ENCODE measurements around the gene C1orf115. TPM values are rescaled to one million over a fixed set of nuclear protein-coding genes. Genes with fewer than 3 reads are reported as not detected.
"Not testable (repeated sequence)": the region's sequence is repeated elsewhere in the genome, so short reads cannot be mapped to it uniquely, and the experiment has no call there.

The C1orf115 gene, protein sequence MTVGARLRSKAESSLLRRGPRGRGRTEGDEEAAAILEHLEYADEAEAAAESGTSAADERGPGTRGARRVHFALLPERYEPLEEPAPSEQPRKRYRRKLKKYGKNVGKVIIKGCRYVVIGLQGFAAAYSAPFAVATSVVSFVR
- 5.5 TPM for total RNA-seq
- long read RNA-seq, transcript C1orf115-201 (2 exons, 3,413 nt): major isoform, 26 of 28 reads
- long read RNA-seq, partial matches to known transcripts: 1 of 28 reads
- long read RNA-seq, other reads (novel, unspliced or antisense): 1 of 28 reads

DNA sequence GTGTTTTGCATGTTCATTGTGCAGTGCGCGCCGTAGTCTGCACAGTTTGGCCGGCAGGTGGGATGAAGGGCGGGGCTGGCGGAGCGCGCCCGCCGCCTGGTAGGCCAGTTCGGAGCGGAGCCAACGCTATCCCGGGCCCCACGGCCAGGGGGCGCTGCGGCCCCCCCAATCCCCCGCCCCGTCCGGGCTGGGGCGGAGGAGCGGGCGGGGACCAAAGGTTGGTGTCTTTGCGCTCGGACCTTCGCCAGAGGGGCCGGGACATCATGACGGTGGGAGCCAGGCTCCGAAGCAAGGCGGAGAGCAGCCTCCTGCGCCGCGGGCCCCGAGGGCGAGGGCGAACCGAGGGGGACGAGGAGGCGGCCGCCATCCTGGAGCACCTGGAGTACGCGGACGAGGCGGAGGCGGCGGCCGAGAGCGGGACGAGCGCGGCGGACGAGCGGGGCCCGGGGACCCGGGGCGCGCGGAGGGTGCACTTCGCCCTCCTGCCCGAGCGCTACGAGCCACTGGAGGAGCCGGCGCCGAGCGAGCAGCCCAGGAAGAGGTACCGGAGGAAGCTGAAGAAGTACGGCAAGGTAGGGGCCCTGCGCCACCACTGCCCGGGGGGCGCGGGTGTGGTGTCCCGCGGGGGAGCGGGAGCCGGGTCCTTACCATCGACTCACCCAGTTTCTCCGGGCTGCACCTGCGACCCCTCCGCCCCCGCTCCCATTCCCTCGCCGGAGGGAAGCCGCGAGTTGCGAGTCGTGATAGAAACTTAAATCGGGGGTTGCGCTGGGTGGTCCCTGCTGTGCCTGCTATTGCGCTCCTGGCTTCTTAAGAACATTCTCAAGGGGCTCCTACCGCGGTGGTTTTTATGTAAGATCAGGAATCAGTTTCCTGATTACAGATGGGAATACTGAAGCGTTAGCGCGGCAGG lies at the start of gene C1orf115:
C1orf115 (plus strand) TSS at position 224 of the 913 bp plus-strand sequence; CDS start at position 264, 40 bp downstream.
- DNase-seq (ENCODE audit: low spot score): peak; percentile 88
- intact Hi-C loops (cut with DNase I): loop anchor here (2.0 kb wide), 2 partner anchors 42 to 86 kb away; no protein-coding TSS in a partner anchor

DNA sequence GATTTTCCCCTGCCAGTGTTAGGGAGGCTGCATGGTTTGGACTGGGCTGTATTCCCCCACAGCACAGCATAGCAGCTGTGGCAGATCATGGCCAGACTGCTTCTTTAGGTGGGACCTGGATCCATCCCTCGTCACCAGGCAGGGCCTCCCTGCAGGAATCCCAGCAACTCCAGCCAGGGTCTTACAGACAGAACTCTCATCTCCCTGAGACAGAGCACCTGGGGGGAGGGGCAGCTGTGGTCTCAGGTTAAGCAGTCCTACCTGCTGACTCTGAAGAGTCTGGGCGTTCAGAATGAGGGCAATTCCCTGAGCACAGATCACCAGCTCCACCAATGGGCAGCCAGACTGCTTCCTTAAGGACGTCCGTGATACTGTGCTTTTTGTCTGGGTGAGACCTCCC lies 47.9 kb upstream of the C1orf115 start:
- no peak for DNase-seq (ENCODE audit: low spot score)
- intact Hi-C loops (cut with DNase I): no loop called here

DNA sequence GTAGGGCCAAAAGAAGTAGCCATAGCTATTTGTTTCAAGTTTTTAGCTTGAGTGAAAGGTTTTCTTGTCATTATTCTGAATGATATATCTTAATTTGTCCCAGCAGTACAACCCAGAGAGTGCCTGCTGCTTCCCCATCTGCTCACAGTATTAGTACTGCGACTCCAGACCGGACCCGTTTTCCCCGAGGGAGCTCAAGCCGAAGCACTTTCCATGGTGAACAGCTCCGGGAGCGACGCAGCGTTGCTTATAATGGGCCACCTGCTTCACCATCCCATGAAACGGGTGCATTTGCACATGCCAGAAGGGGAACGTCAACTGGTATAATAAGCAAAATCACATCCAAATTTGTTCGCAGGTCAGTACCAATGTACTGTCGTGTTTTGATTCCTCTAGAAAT lies 37.2 kb upstream of the C1orf115 start:
- intact Hi-C loops (cut with DNase I): loop anchor here (10.0 kb wide), 1 partner anchor 358 kb away; no protein-coding TSS in a partner anchor

DNA sequence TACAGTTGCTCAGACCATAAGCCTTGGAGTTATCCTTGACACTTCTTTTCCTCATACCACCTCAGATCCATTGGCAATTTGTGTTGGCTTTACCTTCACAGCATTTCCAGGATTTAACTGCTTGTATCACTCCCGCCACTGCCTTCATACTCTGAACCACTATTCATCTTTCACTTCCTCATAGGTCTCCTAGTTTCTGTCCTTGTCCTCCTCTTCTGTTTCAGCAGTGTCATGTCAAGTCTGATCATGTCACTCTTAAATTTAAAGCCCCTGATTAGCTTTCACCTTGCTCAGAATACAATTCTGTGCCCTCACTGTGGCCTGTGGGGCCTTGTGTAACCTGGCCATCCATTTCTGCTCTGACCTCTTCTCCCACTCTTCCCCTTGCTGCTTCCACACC lies 34.7 kb upstream of the C1orf115 start:
- intact Hi-C loops (cut with DNase I): loop anchor here (10.0 kb wide), 1 partner anchor 361 kb away; no protein-coding TSS in a partner anchor
- DNase-seq (ENCODE audit: low spot score): no peak

More for the DNA sequence above, 37.2 kb upstream of the C1orf115 start:
- DNase-seq (ENCODE audit: low spot score): no peak

DNA sequence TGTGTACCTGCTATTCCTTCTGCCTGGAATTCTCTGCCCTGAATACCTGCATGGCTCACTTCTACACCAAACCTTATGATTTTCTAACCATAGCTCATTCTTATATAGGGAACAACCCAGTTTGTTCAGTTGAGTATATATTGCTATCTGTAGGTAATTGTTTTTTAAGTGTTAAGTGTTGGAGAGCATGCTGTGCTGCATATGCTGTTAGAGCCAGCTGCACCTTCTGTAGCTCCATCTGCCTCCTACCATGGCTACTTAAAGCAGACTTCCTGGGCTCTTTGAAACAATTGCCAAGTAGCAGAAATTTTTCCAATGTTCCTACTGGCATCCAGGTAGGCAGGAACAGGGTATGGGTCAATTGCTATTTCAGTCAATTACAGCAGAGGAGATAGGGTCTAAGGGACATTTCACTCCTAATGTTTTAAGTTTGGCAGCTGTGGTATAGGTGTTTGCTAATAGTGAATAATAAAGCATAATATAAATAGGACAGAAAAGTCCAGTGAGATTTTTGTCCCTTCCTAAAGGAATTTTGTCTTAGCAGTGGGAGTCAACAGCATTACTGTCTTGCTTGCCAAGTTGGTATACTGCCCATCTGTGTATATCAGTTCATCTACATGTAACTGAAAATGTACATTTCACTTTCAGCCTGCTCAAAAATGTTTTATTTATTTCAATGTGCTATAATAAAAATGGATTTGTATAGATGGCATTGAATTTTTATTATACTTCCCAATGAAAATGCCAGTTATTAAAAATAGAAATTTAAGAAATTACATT lies 34.0 kb upstream of the C1orf115 start:
- DNase-seq (ENCODE audit: low spot score): no peak

DNA sequence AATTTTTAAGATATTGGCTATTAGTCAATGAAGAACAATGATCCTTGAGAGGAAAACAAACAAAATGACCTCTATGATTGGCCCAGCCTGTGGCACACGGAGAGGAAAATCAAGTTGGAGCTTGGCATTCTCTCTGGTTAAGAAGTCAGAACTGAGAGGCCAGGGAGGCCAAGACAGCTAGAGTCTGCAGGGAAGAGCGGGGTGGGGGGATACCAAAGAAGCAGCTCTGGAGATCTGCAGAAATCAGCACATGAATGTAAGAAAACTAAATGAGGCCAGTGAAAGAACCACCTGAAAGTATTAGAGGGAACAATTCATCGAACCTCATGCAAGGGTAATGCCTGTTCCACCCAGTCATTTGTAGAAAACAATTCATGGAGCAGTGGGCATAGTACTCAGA lies 23.8 kb upstream of the C1orf115 start:
- intact Hi-C loops (cut with DNase I): no loop called here
- no peak for DNase-seq (ENCODE audit: low spot score)

More for the DNA sequence above, 34.0 kb upstream of the C1orf115 start:
- intact Hi-C loops (cut with DNase I): loop anchor here (10.0 kb wide), 1 partner anchor 361 kb away; no protein-coding TSS in a partner anchor

DNA sequence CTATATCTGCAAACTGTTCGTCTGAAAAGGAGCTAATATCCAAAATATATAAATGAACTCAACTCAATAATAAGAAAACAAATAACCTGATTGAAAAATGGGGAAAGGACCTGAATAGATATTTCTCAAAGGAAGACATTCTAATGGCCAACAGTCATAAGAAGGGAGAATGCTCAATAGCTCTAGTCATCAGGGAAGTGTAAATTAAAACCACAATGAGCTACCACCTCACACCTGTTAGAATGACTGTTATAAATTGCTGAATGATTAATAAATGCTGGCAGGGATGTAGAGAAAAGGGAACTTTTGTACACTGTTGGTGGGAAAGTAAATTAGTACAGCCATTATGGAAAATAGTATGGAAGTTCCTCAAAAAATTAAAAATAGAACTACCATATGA lies 21.2 kb upstream of the C1orf115 start:
- intact Hi-C loops (cut with DNase I): no loop called here
- no peak for DNase-seq (ENCODE audit: low spot score)

DNA sequence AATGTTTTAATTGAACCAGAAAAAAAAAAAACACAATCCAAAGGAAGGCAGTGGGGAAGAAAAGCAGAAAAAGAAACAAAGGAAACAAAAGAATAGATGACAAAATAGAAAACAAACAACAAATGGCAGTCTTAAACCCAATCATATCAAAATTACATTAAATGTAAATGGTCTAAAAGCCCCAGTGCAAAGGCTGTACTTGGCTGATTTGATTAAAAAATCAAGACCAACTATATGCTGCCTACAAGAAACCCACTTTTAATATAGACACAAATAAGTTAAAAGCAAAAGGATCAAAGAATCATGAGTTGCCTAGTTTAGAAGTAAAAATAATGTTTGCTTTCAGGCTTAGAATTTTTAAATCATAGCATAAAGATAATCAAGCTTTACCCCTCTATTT lies 19.8 kb upstream of the C1orf115 start:
- intact Hi-C loops (cut with DNase I): no loop called here
- no peak for DNase-seq (ENCODE audit: low spot score)

DNA sequence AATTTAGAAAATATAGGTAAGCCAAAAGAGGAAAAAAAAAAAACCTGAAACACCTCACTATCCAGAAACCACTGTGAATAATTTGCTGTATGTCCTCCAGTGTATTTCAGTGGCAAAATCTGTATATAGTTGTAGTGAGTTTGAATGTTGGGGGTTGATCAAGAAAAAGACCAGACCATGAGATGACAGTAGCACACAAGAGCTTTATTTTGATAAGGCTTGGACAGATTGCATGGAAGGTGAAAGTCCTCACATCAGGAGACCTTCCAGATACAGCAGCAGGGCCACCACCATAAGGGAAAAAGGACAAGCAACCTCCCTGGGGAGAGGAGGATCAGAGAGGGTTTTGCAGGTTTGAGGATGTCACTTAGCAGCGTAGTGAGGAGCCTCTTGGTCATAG lies 16.2 kb upstream of the C1orf115 start:
- DNase-seq (ENCODE audit: low spot score): no peak
- intact Hi-C loops (cut with DNase I): no loop called here

DNA sequence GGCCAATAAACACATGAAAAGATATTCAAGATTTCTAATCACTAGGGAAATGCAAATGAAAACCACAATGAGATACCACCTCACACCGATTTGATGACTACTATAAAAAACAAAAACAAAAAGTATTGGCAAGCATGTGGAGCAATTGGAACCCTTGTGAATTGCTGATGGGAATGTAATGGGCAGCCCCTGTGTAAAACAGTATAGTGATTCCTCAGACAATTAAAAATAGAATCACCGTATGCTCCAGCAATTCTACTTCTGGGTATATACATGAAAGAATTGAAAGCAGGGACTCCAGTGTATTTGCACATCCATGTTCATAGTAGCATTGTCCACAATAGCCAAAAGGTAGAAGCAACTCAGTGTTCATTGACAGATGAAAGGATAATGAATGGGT lies 12.9 kb upstream of the C1orf115 start:
- no peak for DNase-seq (ENCODE audit: low spot score)
- intact Hi-C loops (cut with DNase I): no loop called here

DNA sequence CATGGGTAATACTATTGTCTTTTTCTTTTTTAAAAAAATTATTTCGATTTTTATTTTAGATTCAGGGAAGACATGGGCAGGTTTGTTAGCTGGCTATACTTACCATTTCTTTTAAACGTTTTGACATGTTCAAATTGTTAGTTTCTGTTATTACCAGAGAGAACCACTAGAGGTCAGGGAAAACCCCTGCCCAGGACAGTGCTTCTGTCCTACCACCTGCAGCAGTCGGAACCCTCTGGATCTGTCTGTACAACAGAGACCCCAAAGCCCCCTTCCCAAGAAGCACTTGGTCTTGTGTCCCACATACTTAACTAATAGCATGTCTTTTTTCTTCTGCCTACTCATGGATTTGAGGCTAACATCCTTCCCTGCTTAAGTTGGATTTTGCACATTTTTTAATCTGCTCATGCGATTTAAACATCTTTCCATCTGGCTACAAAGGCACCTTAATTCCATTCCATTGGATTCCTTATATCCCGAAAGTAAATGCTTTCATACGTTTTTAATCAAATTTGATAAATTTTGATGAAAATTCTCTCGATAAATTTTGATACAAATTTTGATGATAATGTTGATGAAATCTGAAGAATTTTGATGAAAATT lies 10.0 kb upstream of the C1orf115 start:
- no peak for DNase-seq (ENCODE audit: low spot score)
- intact Hi-C loops (cut with DNase I): no loop called here

DNA sequence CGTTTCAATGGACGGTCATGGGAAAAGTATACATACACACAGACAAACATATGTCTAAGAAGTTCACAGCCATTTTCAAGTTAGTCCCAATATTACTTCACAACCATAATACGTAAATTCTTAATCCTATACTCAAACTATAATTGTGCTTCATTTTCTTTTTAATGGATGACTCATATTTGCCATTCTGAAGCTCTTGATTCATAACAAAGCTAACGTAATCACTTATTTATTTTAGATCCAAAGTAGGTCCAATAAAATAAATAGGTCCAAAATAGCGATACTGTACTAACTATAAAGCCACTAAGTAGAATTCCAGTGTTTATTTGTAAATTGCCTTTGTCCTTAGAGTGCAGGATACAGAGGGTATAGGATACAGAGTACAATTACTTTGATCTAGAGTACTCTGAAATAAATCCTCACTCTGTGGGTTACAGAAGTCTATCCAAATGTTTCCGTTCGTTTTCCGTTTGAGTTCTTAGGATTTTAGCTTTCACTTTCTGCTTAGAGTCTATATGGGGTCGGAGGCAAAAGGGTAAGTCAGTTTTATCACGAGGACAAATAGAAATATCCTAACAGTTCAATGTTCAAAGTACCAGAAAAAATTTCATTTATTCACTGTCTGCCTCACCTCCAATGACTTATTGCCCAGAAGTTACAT lies 8.8 kb upstream of the C1orf115 start:
- DNase-seq (ENCODE audit: low spot score): no peak
- intact Hi-C loops (cut with DNase I): no loop called here

DNA sequence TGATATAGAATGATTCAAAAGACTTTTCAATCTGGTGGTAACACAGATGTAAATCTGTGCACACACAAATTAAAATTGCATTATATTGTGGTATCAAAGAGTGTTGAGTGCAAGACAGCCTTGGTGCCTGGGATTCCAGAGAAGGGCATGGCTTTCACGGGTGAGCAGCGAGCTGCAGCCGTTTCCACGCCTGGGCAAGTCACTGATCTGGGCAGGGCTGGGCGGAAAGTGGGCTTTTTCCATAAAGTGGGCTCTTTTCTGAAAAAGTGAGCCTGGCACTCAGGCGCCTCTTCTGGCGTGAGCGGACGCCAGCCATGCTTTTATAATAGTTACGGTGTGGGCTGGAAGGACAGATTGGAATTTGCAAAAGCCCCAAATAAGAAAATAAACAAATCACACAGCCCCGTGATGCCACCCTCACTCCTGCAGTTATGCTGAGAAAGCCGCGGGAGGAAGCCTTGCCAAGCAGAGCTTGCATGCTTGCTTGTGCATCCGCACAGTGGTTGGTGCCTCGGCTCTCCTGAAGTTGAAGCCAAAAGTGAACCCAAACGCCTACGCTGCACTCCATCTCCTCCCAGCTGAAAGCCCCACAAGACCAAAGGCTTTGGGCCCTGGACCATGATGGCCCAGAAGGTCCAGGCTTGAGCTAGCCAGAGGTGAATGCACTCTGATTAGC lies 7.1 kb upstream of the C1orf115 start:
- intact Hi-C loops (cut with DNase I): no loop called here
- DNase-seq (ENCODE audit: low spot score): no peak

DNA sequence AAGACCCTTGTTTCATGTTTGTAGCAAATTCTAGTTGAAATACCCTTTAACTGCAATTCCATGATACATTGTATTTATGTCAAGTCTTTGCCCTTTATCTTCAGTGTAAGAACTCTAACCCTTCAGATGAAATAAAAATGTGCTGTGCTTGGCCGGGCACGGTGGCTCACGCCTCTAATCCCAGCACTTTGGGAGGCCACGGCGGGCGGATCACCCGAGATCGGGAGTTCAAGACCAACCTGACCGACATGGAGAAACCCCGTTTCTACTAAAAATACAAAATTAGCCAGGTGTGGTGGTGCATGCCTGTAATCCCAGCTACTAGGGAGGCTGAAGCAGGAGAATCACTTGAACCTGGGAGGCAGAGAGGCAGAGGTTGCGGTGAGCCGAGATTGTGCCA lies 6.4 kb upstream of the C1orf115 start:
- intact Hi-C loops (cut with DNase I); DNase-seq (ENCODE audit: low spot score): not testable (repeated sequence)

DNA sequence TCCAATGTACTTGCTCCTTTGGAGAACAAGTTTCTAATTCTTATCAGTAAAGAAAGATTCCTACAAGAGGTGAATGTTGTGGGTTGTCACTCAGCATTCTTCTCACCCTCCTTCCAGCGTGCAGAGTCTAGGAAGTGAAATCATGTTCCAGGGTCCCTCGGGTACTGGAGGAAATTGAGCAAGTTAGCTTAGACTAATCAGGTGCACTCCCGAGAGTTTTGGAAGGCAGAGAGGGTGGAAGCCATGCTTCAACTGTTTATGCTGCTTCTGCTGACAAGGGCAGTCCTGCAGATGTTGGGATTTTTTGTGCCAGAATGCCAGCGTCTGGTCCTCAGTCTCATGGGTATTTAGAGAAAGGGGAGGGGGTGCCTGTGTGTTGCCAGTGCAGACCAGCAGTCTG lies 5.3 kb upstream of the C1orf115 start:
- no peak for DNase-seq (ENCODE audit: low spot score)
- intact Hi-C loops (cut with DNase I): no loop called here

DNA sequence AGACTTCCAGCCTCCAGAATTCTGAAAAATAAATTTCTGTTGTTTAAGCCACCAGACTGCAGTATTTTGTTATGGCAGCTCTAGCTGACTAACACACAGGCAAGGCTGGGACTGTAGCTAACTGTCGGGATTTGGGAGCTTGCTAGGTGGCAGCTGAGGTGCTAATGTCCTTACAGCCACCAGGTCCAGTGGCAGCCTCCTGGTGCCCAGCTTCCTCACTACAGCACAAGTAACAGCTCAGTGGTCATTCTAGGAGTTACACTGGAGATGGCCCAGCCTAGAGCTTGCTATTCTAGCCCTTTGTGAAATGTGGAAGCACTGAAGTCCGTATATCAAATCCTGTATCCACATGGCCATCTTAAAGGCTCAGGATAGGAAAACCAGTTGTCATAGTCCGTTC lies 4.3 kb upstream of the C1orf115 start:
- no peak for DNase-seq (ENCODE audit: low spot score)
- intact Hi-C loops (cut with DNase I): no loop called here

DNA sequence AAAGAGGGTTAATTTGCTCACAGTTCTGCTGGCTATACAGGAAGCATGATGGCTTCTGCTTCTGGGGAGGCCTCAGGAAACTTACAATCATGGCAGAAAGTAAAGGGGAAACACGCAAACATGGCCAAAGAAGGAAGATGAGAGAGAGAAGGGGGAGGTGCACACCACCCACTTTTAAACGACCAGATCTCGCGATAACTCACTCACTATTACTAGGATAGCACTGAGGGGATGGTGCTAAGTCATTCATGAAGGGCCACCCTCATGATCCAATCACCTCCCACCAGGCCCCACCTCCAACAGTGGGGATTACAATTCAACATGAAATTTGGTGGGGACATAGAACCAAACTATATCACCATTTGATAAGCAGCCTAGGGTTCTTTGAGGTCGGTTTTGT lies 2.4 kb upstream of the C1orf115 start:
- no peak for DNase-seq (ENCODE audit: low spot score)
- intact Hi-C loops (cut with DNase I): no loop called here

DNA sequence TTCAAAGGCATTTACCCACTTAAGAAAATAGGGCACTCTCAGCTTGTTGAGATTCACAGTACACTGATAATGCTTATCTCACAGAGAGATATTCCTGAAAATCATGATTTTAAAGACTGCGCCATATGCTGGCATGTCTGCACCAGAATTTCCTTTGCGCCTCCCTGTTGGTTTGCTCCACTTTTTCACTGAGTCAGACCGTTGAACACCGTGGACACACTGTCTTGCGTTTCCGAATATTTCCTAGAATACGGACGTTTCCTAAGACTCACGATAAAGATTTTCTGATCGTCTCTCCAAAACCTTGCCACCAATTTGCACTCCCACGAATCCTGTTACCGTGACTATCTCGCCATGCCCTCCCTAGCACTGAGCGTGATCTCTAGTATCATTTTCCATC lies 497 bp upstream of the C1orf115 start:
- intact Hi-C loops (cut with DNase I): loop anchor here (2.0 kb wide), 2 partner anchors 43 to 87 kb away; no protein-coding TSS in a partner anchor
- DNase-seq (ENCODE audit: low spot score): no peak

Measured in cardiac septum (tissue), 1 donor.